Natural killer cell treated with Interleukin-12 subunit alpha and Interleukin-12 subunit beta and Interleukin-15 and Interleukin-18, amount 100 ng/mL, for 72 hours (primary cell): Measurements from ENCODE around the gene MBD5. TPM values are rescaled to one million over a fixed set of nuclear protein-coding genes. Genes with fewer than 3 reads are reported as not detected.
"Not testable (repeated sequence)": the region's sequence is repeated elsewhere in the genome, so short reads cannot be mapped to it uniquely, and the experiment has no call there.

Experiments
- ATAC-seq, 2 donors: fragments of 150-1000 bp; cut with Tn5 transposase in 1 of 2; sonication (Bioruptor Pico), chemical (Tn5 transposase) in 1 of 2; 2 replicates each; pipeline ENCODE4 v1.10.0; 2021
- DNase-seq: peaks from one replicate; pipeline ENCODE4 v3.0.0; 2022; ENCODE audit warnings: low spot score
- H3K27ac Mint-ChIP-seq, 2 donors: 1 replicate in 1 of 2; 2 replicates in 1 of 2; pipeline ENCODE4 v1.8.0; 2022; ENCODE audit warnings: mixed read lengths in 2 of 2, mild to moderate bottlenecking in 1 of 2, moderate library complexity in 1 of 2
- H3K27me3 Mint-ChIP-seq, 2 donors: 1 replicate in 1 of 2; 2 replicates in 1 of 2; pipeline ENCODE4 v1.8.0; 2022; ENCODE audit warnings: mixed read lengths in 2 of 2
- H3K36me3 Mint-ChIP-seq: one replicate; pipeline ENCODE4 v1.8.0; 2022; ENCODE audit warnings: mixed read lengths
- H3K4me1 Mint-ChIP-seq, 2 donors: 1 replicate in 1 of 2; 2 replicates in 1 of 2; pipeline ENCODE4 v1.8.0; 2022; ENCODE audit warnings: low read depth in 2 of 2, mixed read lengths in 2 of 2, mild to moderate bottlenecking in 1 of 2
- H3K4me3 Mint-ChIP-seq: one replicate; pipeline ENCODE4 v1.8.0; 2022; ENCODE audit warnings: mixed read lengths
- H3K9me3 Mint-ChIP-seq: 2 replicates; pipeline ENCODE4 v1.8.0; 2022; ENCODE audit warnings: mixed read lengths
- total RNA-seq, 2 donors: library from RNA; stranded (reverse); gene quantifications; one replicate each; pipeline ENCODE4 v1.2.3, GENCODE V29; 2022

Gene MBD5
- total RNA-seq, 2 donors from 2014 or later: 29.2 to 32.4 TPM

DNA sequence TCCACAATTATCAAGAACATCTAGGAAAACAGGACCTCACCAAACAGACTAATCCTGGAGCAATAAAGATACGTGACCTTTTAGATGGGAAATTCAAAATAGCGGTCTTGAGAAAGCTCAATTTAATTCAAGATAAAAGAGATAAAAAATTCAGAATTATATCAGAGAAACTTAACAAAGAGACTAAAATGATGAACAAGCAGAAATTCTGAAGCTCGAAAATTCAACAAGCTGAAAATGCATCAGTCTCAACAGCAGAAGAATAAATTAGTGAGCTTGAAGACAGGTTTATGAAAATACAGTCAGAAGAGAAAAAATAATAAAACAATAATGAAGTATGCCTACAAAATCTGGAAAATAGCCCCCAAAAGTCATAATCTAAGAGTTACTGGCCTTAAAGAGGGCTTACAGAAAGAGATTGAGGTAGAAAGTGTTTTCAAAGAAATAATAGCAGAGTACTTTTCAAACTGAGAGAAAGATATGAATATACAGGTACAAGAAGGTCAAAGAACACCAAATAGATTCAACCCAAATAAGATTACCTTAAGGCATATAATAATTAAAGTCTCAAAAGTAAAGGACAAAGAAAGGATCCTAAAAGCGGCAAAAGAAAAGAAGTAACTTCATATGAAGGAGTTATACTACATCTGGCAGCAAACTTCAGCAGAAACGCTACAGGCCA, 13.5 kb upstream of the MBD5 start:
- H3K36me3 Mint-ChIP-seq: peaks cover 18% of the 10 kb centered on the region
- ATAC-seq (no peak), DNase-seq (no peak)
- no peaks in the 10 kb centered on the region for H3K27me3 Mint-ChIP-seq
- H3K9me3 Mint-ChIP-seq: peaks cover 6% of the 10 kb centered on the region
- H3K4me3 Mint-ChIP-seq: no peak overlapping the region
- peaks cover 35 to 39% of the 10 kb centered on the region in 2 donors for H3K4me1 Mint-ChIP-seq
- H3K27ac Mint-ChIP-seq: no peak overlapping the region

DNA sequence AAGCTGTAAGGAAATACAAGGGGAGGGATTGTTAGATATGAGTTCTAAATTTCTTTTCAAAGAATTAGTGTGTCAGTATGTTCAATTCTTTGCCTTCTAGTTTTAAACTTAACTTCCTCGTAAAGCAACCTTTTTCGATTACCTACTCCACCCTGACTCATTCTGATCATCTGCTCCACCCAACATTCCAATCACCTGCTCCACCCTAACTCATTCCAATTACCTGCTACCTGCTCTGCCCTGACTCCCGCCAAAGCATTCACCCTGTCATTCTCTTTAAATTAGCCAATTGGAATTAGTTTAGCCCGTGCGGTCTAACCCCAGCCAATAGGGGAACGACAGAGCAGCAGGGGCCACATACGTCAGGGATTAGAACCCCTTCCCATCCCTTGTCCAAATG, 12.5 kb upstream of the MBD5 start:
- ATAC-seq, H3K27me3 Mint-ChIP-seq, H3K9me3 Mint-ChIP-seq, H3K36me3 Mint-ChIP-seq, H3K4me3 Mint-ChIP-seq, DNase-seq, H3K27ac Mint-ChIP-seq: not testable (repeated sequence)
- peaks cover 36 to 41% of the 10 kb centered on the region in 2 donors for H3K4me1 Mint-ChIP-seq

DNA sequence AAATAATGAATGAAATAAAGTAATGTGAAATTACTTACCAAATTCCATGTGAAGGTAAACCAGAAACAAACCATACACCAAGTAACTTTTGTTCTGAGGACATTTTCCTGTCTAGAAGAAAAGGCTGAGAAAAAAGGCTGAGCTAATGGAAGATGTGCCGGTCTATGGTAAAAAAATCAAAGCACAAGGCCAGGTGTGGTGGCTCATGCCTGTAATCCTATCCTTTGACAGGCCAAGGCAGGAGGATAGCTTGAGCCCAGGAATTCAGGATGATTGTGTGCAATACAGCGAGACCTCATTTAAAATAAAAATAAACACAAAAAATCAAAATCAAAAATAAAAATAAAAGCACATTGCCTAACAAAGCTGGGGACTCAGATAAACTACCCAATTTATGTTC, 7.0 kb upstream of the MBD5 start:
- H3K9me3 Mint-ChIP-seq: no peaks in the 10 kb centered on the region
- H3K36me3 Mint-ChIP-seq: peaks cover 9% of the 10 kb centered on the region
- no peak for ATAC-seq
- H3K4me1 Mint-ChIP-seq: peaks cover 23 to 31% of the 10 kb centered on the region in 2 donors
- H3K4me3 Mint-ChIP-seq: no peak overlapping the region
- no peaks in the 10 kb centered on the region for H3K27me3 Mint-ChIP-seq
- no peak for DNase-seq
- no peak overlapping the region for H3K27ac Mint-ChIP-seq

DNA sequence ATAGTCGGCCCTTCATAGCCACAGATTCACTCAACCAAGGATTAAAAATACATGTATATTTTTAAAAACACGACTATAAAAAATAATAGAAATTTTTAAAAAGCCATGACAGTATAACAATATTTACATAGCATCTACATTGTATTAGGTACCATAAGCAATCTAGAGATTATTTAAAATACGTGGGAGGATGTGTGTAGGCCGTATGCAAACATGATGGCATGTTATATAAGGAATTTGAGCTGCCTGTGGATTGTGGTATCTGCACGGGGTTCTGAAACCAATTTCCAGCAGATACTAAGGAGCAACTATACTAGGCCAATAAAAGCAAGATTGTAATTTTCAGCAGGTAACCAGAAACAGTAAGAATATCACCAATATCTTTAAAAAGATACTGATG, 6.3 kb upstream of the MBD5 start:
- Mint-ChIP-seq H3K4me1 (peaks cover 25 to 33% of the 10 kb centered on the region in 2 donors), H3K36me3 (peaks cover 5% of the 10 kb centered on the region), H3K4me3 (no peak overlapping the region), H3K27ac (no peak overlapping the region), H3K9me3 (no peaks in the 10 kb centered on the region), H3K27me3 (no peaks in the 10 kb centered on the region)
- ATAC-seq (no peak), DNase-seq (no peak)

DNA sequence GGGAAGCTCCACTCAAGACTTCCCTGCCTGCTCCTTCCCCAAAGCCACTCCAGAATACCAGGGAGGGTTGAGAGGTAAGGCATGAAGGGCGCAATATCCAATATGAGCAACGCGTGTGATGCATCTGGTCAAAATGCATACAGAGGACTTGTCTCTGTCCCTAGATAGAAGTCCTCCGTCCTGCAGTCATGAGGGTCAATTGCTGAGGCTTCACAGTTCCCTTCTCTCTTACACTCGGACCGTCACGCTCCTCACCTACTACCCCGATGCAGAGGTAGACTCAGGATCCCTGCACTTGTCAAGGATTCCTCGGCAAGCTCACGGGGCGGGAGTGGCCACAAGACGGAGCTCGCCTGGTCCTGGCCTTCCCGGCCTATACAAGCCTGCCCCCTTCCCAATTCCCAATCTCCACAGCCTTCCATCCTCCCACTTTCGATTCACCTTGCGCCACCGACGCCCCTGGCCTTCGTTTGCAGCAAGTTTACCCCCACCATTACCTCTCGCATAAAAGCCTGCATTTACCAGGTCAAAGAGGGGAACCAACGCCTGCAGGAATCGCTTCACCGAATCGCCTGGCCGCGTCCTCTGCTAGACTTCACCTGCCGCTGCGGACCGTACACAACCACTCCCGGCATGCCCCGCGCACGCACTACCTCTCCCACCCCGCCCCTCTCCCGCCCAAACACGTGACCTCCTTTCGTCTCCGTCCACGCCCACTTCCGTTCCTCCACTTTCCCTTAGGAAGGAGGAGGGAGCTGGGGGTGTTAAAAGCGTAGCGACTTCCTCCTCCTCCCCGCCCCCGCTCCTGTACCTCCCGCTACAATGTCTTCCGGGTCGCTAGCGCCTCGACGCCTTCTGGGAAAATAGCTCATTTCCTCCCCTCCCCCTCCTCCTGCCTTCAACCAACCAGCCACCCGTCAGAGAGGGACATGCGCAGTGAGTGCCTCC, 506 bp upstream of the MBD5 start, which contains the start of gene ORC4:
ORC4 (minus strand) TSS at position 627 of the 948 bp plus-strand sequence. CDS start 44,779 bp downstream, outside the sequence.
- H3K4me1 Mint-ChIP-seq: peaks cover 39 to 58% of the 10 kb centered on the region in 2 donors
- ATAC-seq: peak; percentile 94 to 97
- peak; percentile 99 for DNase-seq
- no peaks in the 10 kb centered on the region for H3K9me3 Mint-ChIP-seq
- H3K27me3 Mint-ChIP-seq: no peaks in the 10 kb centered on the region
- no peaks in the 10 kb centered on the region for H3K36me3 Mint-ChIP-seq
- H3K4me3 Mint-ChIP-seq: peak within 1 kb of the TSS; percentile 96
- peak within 1 kb of the TSS; percentile 89 to 96 for H3K27ac Mint-ChIP-seq

DNA sequence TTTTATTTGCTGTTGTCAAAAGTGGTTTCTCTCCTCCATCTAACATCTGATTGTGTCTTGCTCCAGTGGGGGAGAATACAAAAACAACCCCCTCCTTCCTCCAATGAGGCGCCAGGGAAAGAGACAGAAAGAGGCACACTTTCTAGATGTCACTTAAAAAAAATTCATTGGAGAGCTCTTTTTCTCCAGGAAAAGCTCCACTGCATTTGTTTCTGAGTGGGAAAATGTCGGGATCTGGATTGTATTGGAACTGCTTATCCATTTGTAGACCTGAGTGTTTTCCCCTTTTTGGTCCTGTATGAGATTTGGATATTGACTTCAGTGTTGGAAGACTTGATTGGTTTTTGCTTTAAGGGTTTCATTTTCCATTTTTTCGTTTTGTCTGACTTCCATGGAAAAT, 995 bp downstream of the MBD5 start:
- no peaks in the 10 kb centered on the region for H3K36me3 Mint-ChIP-seq
- H3K27ac Mint-ChIP-seq: peak overlapping the region; percentile 89 to 96
- no peaks in the 10 kb centered on the region for H3K9me3 Mint-ChIP-seq
- H3K4me1 Mint-ChIP-seq: peaks cover 39 to 58% of the 10 kb centered on the region in 2 donors
- peak overlapping the region; percentile 96 for H3K4me3 Mint-ChIP-seq
- no peaks in the 10 kb centered on the region for H3K27me3 Mint-ChIP-seq
- DNase-seq (no peak), ATAC-seq (no peak)

DNA sequence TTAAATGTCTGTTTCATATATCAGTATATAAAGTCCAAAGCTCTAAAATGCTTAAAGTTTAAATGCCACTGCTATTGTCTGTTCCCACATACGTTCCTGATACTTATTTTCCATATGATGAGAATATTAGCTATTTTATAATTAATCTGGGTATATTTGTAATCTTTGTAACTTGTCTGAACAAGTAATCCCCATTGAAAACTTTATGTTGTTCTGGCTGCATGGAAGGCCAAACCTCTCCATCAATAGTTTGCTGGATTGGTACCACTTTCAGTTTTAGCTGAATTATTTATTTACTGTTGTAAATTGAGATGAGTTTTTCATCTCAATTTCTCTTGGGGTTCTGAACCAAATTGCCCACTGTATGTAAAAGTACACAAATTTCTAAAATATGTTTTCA, 1.5 kb downstream of the MBD5 start:
- ATAC-seq (no peak), DNase-seq (no peak)
- Mint-ChIP-seq H3K4me1 (peaks cover 39 to 58% of the 10 kb centered on the region in 2 donors), H3K27me3 (no peaks in the 10 kb centered on the region), H3K4me3 (peak overlapping the region; percentile 96), H3K9me3 (no peaks in the 10 kb centered on the region), H3K36me3 (no peaks in the 10 kb centered on the region), H3K27ac (peak overlapping the region; percentile 89 to 96)

DNA sequence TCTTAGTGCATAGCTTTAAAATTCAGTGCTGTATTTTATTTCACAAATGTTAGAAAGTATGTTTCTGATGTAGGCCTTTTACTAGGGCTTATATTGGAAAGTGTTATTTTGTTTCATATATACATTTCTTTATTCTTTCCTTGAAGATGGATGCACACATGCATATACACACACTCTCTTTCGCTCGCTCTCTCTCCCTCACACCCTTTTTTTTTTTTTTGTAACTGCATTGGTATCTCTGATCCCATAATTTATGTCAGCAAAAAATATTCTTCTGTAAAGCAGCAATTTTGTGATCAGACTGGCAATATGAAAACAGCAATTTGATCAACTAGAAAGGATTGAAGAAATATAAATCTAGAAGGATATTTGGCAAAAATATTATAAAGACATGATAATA, 2.0 kb downstream of the MBD5 start:
- H3K4me1 Mint-ChIP-seq: peaks cover 37 to 55% of the 10 kb centered on the region in 2 donors
- H3K27ac Mint-ChIP-seq: peak overlapping the region; percentile 89 to 96
- no peaks in the 10 kb centered on the region for H3K27me3 Mint-ChIP-seq
- no peaks in the 10 kb centered on the region for H3K9me3 Mint-ChIP-seq
- DNase-seq (no peak), ATAC-seq (no peak)
- H3K36me3 Mint-ChIP-seq: no peaks in the 10 kb centered on the region
- peak overlapping the region; percentile 96 for H3K4me3 Mint-ChIP-seq

DNA sequence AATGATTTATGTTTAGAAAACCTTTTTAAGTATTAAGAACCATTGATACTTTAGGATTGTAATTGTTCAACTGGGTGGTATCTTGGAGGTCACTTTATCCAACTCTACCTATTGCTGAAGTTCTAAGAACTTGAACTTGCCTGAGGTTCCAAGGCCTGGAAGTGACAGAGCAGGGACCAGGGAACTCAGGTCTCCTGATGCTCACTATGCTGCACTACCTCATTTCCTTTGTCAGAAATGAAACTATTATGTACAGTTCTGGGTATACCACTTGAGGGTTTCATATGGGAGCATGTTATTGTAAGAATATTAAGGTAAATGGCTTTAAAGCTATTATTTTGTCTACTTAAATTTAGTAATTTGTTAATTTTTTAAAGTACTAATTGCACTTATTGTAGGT, 3.0 kb downstream of the MBD5 start:
- H3K27me3 Mint-ChIP-seq: no peaks in the 10 kb centered on the region
- peak overlapping the region; percentile 96 for H3K4me3 Mint-ChIP-seq
- no peaks in the 10 kb centered on the region for H3K36me3 Mint-ChIP-seq
- peak overlapping the region; percentile 89 to 96 for H3K27ac Mint-ChIP-seq
- peaks cover 28 to 45% of the 10 kb centered on the region in 2 donors for H3K4me1 Mint-ChIP-seq
- ATAC-seq (no peak), DNase-seq (no peak)
- H3K9me3 Mint-ChIP-seq: no peaks in the 10 kb centered on the region

DNA sequence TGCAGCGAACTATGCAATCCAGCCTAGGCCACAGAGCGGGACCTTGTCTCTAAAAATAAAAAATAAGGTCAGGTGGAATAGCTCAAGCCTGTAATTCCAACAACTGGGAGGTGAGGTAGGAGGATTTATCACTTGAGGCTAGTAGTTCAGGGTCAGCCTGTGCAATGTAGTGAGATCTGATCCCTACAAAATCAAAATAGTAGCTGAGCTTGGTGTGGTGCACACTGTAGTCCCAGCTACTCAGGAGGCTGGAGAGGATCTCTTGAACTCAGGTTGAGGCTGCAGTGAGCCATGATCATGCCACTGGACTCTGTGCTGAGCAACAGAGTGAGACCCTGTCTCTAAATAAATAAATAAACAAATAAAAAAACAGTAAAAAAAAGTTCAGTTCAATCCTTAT, 5.7 kb downstream of the MBD5 start:
- H3K27ac Mint-ChIP-seq: no peak overlapping the region
- ATAC-seq (no peak), DNase-seq (no peak)
- no peaks in the 10 kb centered on the region for H3K9me3 Mint-ChIP-seq
- no peaks in the 10 kb centered on the region for H3K27me3 Mint-ChIP-seq
- no peaks in the 10 kb centered on the region for H3K36me3 Mint-ChIP-seq
- H3K4me3 Mint-ChIP-seq: no peak overlapping the region
- peaks cover 17 to 29% of the 10 kb centered on the region in 2 donors for H3K4me1 Mint-ChIP-seq

DNA sequence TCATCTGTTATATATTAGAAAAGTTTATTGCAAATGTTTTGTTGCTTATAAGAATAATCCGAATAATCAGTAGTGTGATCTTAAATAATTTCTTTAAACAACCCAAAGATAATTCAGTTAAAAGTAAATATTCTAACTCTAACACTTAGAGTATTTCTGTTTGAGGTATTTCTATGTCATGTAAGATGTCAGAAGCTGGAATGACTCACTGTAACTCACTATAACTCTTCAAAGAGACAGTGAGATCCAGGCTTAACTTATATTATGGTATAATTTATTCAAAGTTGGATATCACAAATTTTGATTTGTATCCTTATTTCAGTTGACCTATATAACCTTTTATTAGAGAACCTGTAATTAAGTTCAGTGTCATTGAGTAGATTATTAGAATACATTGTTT, 6.9 kb downstream of the MBD5 start:
- Mint-ChIP-seq H3K4me3 (no peak overlapping the region), H3K9me3 (no peaks in the 10 kb centered on the region), H3K36me3 (no peaks in the 10 kb centered on the region), H3K27ac (no peak overlapping the region), H3K27me3 (no peaks in the 10 kb centered on the region), H3K4me1 (peaks cover 14 to 20% of the 10 kb centered on the region in 2 donors)
- no peak for ATAC-seq
- no peak for DNase-seq

DNA sequence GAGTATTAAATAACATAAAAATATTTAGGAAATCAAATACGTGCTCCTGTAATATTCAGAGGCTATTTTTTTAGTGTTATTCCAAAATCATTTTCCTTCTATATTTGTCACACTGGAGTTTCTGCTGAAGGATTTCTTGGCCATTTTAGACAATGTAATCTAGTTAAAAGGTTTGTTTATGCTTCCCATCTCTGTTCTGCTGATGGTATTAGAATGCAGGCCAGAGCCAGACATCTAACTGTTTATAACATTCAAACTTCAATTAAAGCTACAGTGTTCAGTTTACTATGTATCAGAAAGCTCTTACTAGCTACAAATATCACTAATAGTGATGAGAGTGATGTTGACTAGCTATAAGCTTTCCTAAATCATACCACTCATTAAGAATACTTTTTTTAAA, 7.9 kb downstream of the MBD5 start:
- ATAC-seq (no peak), DNase-seq (no peak)
- no peaks in the 10 kb centered on the region for H3K36me3 Mint-ChIP-seq
- H3K27ac Mint-ChIP-seq: no peak overlapping the region
- no peaks in the 10 kb centered on the region for H3K9me3 Mint-ChIP-seq
- no peak overlapping the region for H3K4me3 Mint-ChIP-seq
- H3K4me1 Mint-ChIP-seq: peaks cover 10 to 12% of the 10 kb centered on the region in 2 donors
- H3K27me3 Mint-ChIP-seq: no peaks in the 10 kb centered on the region

DNA sequence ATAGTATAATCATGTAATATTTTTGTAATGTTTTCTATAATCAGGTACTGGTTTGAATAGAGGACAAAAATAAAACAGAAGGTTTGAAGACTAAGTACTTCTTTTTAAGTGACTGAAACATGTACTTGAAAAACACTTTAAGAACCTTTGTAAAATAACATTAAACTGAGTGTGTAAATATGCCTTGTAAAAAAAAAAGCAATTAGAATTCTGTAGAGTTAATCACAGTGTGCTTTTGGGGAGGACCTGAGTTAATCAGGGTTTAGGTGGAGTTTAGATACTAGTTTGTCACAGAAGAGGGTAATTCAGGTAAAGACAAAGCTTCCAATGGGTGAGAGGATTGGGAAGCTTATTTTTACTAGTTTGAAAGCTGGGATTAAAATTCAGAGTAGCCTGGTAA, 10.3 kb downstream of the MBD5 start:
- H3K4me3 Mint-ChIP-seq: no peak overlapping the region
- ATAC-seq: no peak
- H3K9me3 Mint-ChIP-seq: no peaks in the 10 kb centered on the region
- no peak for DNase-seq
- peaks cover 0 to 6% of the 10 kb centered on the region in 2 donors for H3K4me1 Mint-ChIP-seq
- H3K27me3 Mint-ChIP-seq: no peaks in the 10 kb centered on the region
- no peaks in the 10 kb centered on the region for H3K36me3 Mint-ChIP-seq
- H3K27ac Mint-ChIP-seq: no peak overlapping the region

DNA sequence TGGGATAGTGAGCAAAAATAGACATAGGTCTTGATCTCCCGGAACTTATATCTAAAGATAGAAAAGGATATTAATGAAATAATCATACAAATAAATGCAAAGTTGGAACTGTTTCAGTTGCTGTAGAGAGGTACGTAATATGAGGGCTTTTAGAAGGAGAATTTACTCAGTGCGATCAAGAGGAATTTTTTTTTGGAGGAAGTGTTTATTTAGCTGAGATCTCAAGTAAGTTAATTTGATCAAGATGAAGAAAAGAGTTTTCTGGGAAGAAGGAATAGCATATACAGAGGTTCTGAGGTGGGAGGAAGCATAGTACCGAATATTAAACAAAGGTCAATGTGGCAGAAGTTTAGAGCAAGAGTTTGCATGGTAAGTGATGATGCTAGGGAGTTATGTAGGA, 11.3 kb downstream of the MBD5 start:
- DNase-seq (no peak), ATAC-seq (no peak)
- Mint-ChIP-seq H3K4me1 (peaks cover 0 to 6% of the 10 kb centered on the region in 2 donors), H3K27ac (no peak overlapping the region), H3K4me3 (no peak overlapping the region), H3K36me3 (no peaks in the 10 kb centered on the region), H3K9me3 (no peaks in the 10 kb centered on the region), H3K27me3 (no peaks in the 10 kb centered on the region)
